Measurements from ENCODE around the gene ZDHHC7.

The ZDHHC7 gene

DNA sequence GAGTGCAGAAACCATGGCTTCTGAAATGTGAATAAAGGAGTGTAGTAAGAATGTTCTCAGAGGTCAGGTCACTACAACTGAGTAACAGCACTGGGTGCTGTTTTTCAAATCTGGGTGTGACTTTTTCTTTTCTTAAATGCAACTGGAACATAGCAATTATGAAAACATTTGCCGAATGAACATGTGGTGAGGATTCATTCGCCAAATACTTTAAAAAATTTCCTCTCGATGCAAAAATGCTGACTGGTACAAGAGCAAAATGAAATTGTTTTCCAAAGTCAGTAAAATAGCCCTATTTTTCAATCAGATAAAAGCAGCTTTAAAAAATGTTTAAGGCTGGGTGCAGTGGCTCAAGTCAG, 18.6 kb downstream of the ZDHHC7 start:
- DNase-seq = no peak

DNA sequence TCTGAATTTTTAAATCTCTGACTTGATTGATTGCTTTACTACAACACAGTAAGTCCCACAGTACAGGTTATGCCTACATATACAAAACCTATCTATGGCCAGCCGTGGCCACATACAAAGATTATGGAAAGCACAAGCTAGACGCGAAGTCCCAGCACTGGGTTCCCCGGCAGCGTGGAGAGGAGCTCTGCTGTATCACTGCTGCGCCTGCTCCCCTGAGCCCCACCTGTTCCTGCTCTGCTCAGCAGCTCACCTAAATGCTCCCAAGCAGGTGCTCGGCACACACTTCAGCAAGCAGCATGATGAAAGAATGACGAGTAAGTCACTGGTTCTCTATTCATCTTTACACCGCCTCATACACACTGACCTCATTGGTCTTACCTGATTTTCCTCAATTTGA, 20.6 kb downstream of the ZDHHC7 start:
- DNase-seq = no peak

DNA sequence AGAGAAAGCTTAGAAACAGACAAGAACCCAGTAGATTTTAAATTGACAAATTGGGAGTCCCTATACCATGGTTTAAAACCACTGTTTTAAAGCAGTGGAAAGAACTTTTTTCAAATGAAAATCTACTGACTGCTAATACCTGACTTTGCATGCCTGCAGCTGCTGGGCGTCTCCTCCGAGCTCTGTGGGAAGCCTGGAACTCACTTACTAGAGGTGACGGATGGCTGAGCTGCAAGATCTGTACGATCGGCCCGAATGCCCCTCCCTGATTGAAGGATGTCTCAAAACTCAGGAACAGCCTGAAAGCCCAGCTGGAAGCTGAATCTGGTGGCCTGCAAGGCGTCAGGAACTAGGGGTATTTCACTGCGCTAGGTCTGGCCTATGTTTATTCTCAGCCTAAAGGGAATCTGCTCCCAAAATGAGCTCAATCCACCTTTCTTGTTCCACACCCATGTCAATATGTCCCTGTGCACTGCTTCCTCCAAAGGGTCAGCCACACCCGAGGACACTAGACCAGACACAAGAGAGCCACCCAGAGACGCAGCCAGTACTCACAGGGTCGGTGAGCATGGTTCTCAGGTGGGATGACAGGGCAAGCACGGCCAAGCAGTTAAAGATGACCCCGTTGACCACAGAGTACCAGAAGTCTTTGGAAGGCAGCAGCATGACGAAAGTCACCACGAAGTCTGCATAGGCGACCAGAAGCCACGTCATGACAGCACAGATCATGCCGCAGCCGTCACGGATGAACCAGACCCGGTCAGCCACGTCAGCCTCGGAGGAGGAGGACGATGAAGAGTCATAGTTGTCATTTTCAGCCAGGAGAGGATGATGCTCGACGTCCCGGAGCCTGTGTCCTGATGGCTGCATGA, 21.4 kb downstream of the ZDHHC7 start:
- no peak for DNase-seq

DNA sequence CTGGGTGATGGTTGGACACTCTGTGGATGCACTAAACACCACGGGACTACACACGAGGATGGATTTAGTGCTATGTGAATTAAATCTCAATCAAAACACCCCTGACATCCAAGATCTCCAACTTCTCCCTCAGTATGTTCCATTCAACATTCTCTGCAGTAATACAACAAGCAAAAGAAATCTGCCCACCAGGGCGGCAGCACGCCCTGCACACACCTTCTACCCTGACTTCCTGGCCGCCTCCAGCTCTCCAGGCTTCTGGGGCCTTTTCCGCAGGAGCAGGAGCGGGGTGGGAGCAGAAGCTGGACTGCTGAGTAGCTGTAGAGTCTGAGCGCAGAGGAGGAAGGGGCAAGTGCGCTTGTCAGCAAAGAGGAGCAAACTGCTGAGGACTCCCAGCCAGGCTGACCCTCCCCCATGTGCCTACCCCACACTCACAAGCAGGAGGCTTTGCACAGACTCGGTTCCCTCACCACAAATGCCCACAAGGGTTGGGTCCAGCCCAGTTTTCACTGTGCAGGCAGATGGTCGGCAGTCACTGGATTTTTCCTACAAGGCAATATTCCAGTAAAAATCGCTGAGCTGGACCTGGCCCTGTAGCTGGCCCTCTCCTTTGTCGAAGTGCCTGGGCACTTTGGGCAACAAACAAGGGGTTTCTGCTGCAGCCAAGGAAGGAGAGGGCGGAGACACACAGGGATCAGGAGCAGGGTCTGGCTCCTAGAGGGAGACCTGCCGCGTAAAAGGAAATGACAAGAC, 22.8 kb downstream of the ZDHHC7 start:
- DNase-seq = no peak

DNA sequence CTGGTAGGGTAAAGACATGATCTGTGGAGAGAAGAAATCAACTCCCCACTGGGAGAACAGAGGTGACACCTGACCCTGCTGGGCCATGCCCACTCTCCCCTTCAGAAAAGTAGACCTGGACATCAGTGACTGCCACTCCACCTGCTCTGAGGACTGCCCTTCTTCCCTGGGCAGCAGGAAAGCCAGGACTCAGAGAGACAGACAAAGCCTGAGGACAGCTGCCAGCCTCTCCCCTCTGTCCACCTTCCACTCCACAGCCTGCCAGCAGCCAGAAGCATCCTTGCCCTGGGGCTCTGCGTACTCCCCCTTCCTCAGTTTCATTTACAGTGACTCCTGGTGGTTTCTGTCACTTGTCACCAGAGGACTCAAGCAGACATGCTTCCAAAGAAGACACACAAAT, 24.5 kb downstream of the ZDHHC7 start:
- DNase-seq = no peak

DNA sequence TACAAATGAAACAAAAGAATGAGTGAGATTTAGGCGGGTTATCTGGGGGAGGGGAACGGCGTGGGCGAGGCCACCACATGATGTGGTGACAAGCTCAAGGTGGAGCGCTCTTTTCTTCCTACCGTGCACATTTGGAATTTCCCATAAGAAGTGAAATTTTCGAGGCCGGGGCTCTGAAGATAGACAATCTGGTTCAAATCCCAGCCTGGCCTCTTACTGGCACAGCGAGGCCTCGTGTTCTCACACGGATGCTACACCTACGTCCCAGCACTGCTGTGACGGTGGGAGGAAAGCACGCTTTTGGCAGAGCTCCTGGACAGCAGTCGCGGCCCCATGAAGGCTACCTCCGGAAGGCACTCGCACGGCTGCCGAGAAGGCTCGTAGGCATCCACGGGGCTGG, 25.2 kb downstream of the ZDHHC7 start:
- no peak for DNase-seq

DNA sequence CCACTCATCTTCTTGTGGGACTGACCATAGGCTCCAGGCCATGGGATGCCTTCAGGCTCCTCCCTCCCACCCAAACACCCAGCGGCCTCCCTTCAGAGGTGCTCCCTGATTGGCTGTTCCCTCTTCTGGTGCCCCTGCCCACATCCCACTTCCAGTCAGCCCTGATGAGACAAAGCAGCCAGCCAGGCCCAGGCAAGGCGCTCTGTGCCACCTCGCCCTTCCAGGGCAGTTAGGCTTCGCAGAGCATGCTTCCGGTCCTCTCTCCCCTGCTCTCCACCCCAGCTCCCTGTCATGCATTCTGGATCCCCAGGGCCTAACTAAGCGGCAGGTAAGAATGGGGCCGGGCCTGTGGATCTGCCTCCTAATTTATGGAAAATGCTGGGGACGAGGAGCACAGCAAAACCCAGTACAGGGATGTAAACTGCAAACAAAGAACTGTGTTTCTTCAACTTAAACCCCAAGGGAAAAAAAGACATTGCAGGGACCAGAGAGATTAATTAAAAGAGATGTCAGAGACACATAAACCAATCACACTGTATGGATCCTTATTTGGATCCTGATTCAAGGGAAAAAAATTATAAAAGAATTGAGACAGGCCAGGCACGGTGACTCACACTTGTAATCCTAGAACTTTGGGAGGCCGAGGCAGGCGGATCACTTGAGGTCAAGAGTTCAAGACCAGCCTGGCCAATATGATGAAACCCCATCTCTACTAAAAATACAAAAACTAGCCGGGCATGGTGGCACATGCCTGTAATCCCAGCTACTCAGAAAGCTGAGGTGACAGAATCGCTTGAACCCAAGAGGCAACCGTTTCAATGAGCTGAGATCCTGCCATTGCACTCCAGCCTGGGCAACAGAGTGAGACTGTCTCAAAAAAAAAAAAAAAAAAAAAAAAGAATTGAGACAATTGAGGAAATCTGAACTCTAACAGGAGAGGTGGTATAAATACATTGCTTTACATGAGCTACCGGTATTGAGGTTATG, 26.0 kb downstream of the ZDHHC7 start:
- DNase-seq = no peak

DNA sequence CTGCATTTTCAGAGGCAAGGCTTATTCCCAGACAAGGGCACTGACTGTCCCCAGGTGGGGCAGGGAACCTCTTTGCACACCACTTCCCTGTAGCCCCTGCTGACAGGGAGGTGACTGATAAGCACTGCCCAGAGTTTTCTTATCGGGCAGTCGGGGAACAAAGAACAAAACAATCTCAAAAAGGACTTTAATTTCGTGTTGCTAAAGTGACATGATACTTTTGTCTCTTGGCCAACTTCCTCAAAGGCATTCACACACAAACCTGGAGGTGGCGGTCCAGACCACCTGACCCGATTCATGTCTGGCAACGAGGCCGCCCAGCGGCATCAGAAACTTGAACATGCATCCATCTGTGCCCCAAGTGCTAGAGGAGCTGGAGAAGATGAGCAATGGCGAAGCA, 28.9 kb downstream of the ZDHHC7 start:
- DNase-seq = peak; percentile 20

DNA sequence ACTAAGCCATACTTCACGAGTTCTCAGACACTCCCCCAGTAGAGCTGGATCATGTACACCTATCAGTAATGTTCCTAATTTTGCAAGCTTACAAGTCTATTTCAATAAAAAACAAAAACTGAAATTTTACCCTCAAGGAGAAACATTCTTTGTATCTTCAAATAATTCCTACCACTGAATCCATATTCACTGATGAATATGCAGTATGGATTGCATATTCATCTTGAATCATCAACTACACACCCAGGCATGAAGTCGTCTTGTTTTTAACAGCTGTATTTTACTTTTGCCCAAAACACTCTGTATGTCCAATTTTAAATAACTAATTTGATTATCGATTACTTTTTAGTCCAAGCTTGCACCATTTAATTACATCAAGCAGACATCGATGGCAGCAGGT, 31.8 kb downstream of the ZDHHC7 start:
- no peak for DNase-seq

DNA sequence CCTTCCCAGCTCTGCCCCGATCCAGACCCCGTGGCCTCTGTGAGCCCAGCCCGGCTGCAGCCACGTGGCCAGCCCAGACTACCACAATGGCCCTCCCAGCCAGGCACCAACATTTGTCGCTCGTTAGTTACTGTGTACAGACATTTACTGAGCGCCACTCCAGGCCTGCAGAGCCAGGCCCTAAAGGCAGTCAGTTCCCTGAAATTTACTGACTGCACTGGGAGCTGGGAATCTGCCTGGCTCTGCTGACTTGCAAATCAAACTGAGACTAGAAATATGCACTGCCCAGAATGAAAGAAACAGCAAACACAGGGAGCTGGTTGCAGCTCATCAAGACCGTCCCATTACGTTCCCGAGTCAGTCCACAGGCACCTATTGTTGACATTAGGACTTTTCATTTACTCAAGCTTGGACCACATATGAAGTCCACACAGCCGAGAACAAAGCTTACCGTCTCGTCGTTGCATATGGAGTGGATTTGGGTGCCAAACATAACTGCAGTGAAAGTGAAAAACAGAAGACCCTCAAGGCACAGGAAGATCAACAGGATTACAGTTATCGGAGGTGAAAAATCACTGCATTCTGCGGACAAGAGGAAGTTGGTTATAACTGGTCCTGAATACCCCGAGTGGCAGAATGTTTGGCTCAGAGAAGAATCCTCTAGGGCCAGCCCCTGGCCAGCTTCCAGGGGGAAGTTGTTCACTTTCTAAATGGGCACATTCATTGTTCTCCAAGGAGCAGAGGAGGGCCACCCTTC, 34.5 kb downstream of the ZDHHC7 start:
- DNase-seq = no peak

DNA sequence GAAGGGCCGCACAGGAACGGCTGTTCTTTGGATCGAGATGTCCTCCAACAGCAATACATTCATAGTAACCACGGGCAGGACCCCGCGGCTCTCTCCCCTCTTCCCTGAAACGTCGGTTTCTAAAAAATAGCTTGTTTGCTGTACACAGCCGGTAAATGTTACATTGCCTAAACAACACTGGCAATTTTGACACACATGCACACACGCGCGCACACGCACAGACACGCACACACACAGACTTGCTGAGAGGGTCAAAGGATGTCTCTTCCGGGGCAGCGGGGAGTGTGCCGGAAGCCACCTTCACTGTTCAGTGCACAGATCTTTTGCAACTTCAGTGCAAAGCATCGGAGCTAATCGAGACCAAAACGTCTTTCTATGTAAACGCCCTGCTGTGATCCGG, 35.8 kb downstream of the ZDHHC7 start:
- no peak for DNase-seq

DNA sequence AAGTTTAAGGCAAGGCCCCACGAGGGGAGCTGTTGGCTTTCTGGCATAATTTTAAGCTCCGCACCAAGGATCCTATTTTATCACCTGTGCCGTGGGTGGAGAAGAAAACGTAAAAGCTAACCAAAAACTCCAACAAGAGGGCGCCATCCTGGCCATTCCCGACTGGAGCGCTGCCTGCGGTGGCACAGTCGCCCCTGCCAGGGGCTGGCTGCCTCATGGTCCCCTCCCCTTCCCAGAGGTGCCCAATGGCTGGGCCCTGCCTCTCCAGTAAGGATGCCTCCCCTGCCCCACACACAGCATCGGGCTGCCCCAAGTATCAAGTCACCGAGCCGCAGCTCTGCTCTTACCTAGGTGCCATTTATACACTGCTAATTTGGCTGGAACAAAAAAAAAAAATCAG, 36.3 kb downstream of the ZDHHC7 start:
- DNase-seq = no peak

DNA sequence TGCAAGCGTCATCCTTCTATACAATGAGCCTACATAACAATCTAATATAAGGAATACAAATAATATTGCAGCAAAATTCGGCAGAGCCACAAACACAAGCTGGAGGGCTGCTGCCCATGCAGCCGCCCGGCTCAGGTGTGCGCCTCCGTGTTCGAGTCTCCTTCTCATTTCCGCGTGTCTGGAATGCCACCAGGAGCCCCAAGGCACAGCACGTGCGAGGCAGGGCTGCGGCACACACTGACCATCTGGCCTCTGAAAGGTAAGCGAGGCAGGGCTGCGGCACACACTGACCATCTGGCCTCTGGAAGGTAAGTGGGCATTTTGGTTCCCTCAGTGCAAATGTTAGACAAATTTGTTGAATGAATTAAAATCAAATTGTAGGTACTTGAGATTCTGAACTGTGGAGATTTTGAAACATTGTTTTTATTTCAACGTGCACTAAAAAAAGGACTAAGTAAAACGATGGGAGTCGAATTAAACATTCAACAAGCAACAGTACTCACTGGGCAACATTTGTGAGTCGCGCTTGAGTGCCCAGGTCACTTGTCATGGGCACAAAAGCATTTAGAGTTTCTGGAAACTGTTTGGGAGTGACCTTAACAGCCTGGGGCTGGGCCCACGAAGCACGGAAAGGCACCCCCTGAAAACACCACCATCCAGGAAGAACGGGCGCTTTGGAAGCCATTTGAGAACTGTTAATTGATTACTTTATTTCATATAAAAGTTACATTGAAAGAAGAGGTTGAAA, 37.4 kb downstream of the ZDHHC7 start:
- DNase-seq = no peak

DNA sequence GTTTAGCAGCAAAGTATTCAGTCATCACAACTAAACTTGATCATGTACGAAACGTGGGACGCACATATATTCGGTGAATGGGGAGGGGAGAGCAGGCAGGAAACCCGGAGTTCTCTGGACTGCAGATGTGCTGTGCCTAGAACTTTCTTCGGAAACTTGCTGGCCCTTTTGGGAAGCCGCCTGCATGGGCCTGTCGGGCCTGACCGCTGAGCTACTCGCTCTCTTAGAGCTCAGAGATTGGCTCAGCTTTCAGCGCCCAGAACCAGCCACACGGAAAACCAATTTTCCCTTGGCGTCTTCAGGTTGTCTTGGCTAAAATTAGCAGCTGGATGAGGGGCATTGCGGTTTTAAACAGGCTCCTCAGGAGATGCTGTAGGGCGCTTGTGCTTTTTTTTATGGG, 38.1 kb downstream of the ZDHHC7 start:
- no peak for DNase-seq

DNA sequence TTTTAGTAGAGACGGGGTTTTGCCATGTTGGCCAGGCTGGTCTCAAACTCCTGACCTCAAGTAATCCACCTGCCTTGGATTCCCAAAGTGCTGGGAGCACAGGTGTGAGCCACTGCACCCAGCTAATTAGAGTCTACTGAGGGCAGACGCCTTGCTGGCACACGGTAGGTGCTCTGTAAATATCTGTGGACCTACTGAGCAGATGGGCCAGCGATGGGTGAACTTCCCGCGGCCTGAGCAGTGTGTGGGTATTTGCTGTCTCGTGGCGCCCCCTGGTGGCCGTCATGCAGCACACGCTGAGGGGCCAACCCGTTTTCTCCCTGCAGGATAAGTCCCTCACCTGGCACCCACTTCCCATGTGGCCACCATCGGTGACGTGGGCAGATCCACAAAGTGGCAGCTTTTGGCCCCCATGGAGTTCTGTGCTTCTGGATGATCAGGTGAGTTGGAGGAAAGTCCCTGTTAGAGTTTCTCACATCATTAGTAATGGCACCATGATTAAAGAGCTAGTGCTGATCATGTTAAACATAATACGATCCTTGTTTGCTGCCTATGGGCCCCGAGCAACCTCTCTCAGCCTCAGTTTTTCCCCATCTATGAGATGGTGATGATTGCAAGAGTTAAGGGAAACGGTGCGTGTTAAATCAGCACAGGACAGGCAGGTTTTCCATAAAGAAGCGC, 40.7 kb downstream of the ZDHHC7 start:
- peak; percentile 76 for DNase-seq

DNA sequence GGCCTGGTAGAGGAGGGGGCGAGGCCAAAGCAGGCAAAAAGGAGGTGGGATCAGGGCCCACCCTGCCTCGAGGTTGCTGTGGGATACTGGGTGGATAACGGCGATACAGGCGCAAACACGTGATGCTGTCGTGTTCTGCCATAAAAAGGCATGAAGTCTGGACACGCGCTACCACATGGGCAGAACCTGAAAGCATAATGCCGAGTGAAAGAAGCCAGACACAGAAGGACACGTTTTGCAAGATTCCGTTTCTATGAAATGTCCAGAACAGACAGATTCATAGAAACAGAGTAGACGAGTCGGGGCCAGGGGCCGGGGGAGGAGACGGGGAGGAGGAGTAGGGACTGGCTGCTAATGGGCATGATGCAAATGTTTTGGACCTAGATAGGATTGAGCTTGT, 43.5 kb downstream of the ZDHHC7 start:
- DNase-seq = no peak

DNA sequence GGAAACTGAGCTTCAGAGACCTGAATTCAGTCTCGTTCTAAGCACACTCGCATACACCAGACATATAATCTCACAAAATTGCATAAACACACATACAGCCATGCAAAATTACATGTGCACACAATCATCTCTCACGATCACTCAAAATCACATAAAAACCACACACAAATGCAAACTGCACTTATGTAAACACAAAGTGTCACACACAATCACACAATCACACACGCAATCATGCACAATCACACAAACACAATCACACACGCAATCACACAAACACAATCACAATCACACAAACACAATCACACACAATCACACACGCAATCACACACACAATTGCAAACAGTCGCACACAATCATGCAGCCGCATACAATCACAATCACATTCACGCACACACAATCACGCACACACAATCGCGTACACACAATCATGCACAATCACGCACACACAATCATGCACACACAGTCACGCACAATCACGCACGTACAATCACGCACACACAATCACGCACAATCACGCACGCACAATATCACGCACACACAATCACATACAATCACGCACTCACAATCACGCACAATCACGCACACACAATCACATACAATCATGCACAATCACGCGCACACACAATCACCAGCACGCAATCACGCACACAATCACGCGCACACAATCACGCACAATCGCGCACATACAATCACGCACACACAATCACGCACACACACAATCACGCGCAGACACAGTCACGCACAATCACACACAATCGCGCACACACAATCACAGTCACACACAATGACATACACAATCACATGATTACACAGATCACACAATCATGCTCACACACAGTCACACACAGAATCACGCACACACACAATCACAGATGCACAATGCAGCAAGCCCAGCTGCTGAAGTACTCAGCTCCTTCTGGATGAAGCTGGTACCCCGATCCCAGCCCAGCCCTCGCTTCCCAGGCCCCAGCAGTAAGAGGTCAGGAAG, 45.6 kb downstream of the ZDHHC7 start:
- DNase-seq = no peak

DNA sequence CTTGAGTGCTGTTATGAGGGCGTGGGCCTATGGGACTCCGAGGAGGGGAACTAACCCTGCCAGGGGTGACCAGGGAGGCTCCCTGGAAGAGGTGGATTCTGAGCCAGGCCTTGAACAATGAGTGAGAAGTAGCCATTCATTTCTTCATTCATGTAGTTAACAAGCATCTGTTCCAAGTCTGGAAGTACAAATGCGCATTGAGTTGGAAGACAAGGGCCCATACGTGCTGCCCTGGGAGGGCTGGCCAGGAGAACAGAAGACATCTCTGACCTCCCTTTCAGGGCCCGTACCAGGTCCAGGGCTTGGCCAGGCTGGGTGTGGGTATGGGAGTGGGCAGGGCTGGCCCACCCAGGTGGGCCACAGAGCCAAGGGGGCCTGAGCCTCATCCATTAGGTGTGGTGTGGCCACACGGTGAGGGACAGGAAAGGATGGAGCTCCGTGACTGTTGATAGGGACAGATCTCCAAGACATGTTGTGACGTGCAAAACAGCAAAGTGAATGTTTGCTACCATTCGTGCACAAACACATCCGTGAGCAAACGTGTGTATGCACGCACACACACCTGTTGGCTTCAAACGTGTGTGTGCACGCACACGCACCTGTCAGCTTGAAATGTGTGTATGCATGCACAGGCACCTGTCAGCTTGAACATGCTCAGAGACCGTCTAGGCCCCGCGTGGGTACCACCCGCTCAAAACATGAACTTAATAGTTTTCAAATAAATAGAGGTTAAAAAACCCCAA, 46.8 kb downstream of the ZDHHC7 start:
- no peak for DNase-seq

DNA sequence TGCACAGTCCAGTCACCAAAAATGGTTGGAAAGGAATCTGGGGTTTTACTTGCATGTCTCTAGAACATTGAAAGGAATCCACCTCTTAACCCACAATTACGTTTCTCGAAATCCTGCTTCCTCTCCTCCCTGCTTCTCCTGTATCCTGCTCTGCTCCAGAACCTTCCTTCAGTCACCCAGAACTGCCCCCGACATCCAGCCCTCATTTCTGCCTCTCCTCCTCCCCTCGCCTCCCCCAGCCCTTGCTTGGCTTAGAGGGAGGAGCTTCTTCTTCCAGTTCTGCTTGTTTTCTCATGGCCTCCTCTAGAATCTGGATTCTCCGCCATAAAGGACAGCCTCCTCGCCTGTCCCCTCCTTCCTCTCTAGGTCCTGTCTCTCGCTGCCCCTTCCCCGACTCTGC, 48.3 kb downstream of the ZDHHC7 start:
- DNase-seq = no peak

Data from CD4-positive, alpha-beta T cell treated with Interleukin-21 for 1 hour (primary cell).